VCaP (cell line): ENCODE measurements around the gene CIAO2B.

ENCODE experiments used
- H3K27ac ChIP-seq: fragments of 450-650 bp; 2 replicates; pipeline ENCODE4 v1.5.1; 2017
- CTCF ChIP-seq: fragments of 450-650 bp; conservative IDR thresholded peaks from 2 replicates; pipeline ENCODE4 v1.5.1; 2017; ENCODE audit warnings: mild to moderate bottlenecking, moderate library complexity

CIAO2B gene

GRCh38 chr16:66895999-66896398, 38.2 kb downstream of the CIAO2B start:
- H3K27ac ChIP-seq = no peak overlapping the region
- no peak for TF ChIP-seq CTCF

GRCh38 chr16:66895689-66895979, 38.6 kb downstream of the CIAO2B start:
- H3K27ac ChIP-seq = no peak overlapping the region
- TF ChIP-seq CTCF = no peak

- peak; percentile 79 for TF ChIP-seq CTCF
- H3K27ac ChIP-seq = no peak overlapping the region
These were observed 39.1 kb downstream of the CIAO2B start for GRCh38 chr16:66894948-66895688.

- no peak overlapping the region for H3K27ac ChIP-seq
- no peak for TF ChIP-seq CTCF
These were observed 40.1 kb downstream of the CIAO2B start for GRCh38 chr16:66894055-66894454.

GRCh38 chr16:66891797-66892196, 42.4 kb downstream of the CIAO2B start:
- TF ChIP-seq CTCF = no peak
- no peak overlapping the region for H3K27ac ChIP-seq

- no peak overlapping the region for H3K27ac ChIP-seq
- no peak for TF ChIP-seq CTCF
These were observed 42.8 kb downstream of the CIAO2B start for GRCh38 chr16:66891360-66891759.

- H3K27ac ChIP-seq = no peak overlapping the region
- no peak for TF ChIP-seq CTCF
These were observed 43.4 kb downstream of the CIAO2B start for GRCh38 chr16:66890799-66891198.
